Effector CD4-positive, alpha-beta T cell (primary cell): Measurements from ENCODE around the gene ISY1.
"Not testable (repeated sequence)": the region's sequence is repeated elsewhere in the genome, so short reads cannot be mapped to it uniquely, and the experiment has no call there.

Experiments
- DNase-seq: peaks from one replicate; pipeline ENCODE4 v3.0.0-alpha.2; 2020
- total RNA-seq: gene quantifications from one replicate; lab custom pipeline; 2026; lab: John Stamatoyannopoulos, UW

The ISY1 gene
- 27.8 reads per million, percentile 54 among the genes with 10 or more reads in this experiment for total RNA-seq

GRCh38 chr3:129160891-129161859 is at the start of gene ISY1:
ISY1 (minus strand) TSS chr3:129161063; CDS start chr3:129160975, 88 bp downstream.
- peak; percentile 83 for DNase-seq

GRCh38 chr3:129207479-129207878 is 46.6 kb upstream of the ISY1 start:
- no peak for DNase-seq

- no peak for DNase-seq
Measured at GRCh38 chr3:129205109-129205832, 44.4 kb upstream of the ISY1 start.

GRCh38 chr3:129204473-129204872 is 43.6 kb upstream of the ISY1 start:
- no peak for DNase-seq

GRCh38 chr3:129199366-129199765 is 38.5 kb upstream of the ISY1 start:
- no peak for DNase-seq

GRCh38 chr3:129197321-129197720 is 36.5 kb upstream of the ISY1 start:
- DNase-seq: no peak

- DNase-seq: no peak
Measured at GRCh38 chr3:129196601-129197000, 35.7 kb upstream of the ISY1 start.

GRCh38 chr3:129195731-129196256 is 34.9 kb upstream of the ISY1 start:
- DNase-seq: no peak

GRCh38 chr3:129189793-129190192 is 28.9 kb upstream of the ISY1 start:
- not testable (repeated sequence) for DNase-seq

GRCh38 chr3:129187857-129188256 is 27.0 kb upstream of the ISY1 start:
- DNase-seq: no peak

- DNase-seq: no peak
Measured at GRCh38 chr3:129185783-129186182, 24.9 kb upstream of the ISY1 start.

GRCh38 chr3:129184784-129185542 is 24.1 kb upstream of the ISY1 start:
- DNase-seq: not testable (repeated sequence)

- no peak for DNase-seq
Measured at GRCh38 chr3:129184396-129184657, 23.5 kb upstream of the ISY1 start.

- peak; percentile 88 for DNase-seq
Measured at GRCh38 chr3:129183569-129184395, 22.9 kb upstream of the ISY1 start, which contains the start of gene CNBP. CNBP (minus strand) TSS chr3:129183896; CDS start chr3:129171757, 12,139 bp downstream.

- DNase-seq: no peak
Measured at GRCh38 chr3:129182390-129183185, 21.7 kb upstream of the ISY1 start.

- no peak for DNase-seq
Measured at GRCh38 chr3:129181819-129182218, 21.0 kb upstream of the ISY1 start.

GRCh38 chr3:129180461-129180860 is 19.6 kb upstream of the ISY1 start:
- no peak for DNase-seq

GRCh38 chr3:129176051-129176450 is 15.2 kb upstream of the ISY1 start:
- DNase-seq: no peak

GRCh38 chr3:129173725-129174124 is 12.9 kb upstream of the ISY1 start:
- DNase-seq: no peak

- no peak for DNase-seq
Measured at GRCh38 chr3:129173206-129173605, 12.3 kb upstream of the ISY1 start.
